ENCODE measurements around the gene NOD1.

The NOD1 gene

GRCh38 chr7:30472784-30473775 is 5.5 kb downstream of the NOD1 start:
- no peak for DNase-seq (ENCODE audit: low read depth)
- no peak overlapping the region for H3K4me3 ChIP-seq (ENCODE audit: low read length)
- TF ChIP-seq CTCF (conservative IDR thresholded peaks at IDR 0.05; ENCODE audit: low read depth, low read length) = no peak

GRCh38 chr7:30472081-30472783 is 6.4 kb downstream of the NOD1 start:
- TF ChIP-seq CTCF (conservative IDR thresholded peaks at IDR 0.05; ENCODE audit: low read depth, low read length) = no peak
- no peak overlapping the region for H3K4me3 ChIP-seq (ENCODE audit: low read length)
- no peak for DNase-seq (ENCODE audit: low read depth)

- DNase-seq (ENCODE audit: low read depth) = no peak
- no peak for TF ChIP-seq CTCF (conservative IDR thresholded peaks at IDR 0.05; ENCODE audit: low read depth, low read length)
- no peak overlapping the region for H3K4me3 ChIP-seq (ENCODE audit: low read length)
These were observed 7.4 kb downstream of the NOD1 start for GRCh38 chr7:30471205-30471604.

GRCh38 chr7:30470771-30471170 is 7.8 kb downstream of the NOD1 start:
- no peak for TF ChIP-seq CTCF (conservative IDR thresholded peaks at IDR 0.05; ENCODE audit: low read depth, low read length)
- H3K4me3 ChIP-seq (ENCODE audit: low read length) = no peak overlapping the region
- no peak for DNase-seq (ENCODE audit: low read depth)

- no peak overlapping the region for H3K4me3 ChIP-seq (ENCODE audit: low read length)
- no peak for TF ChIP-seq CTCF (conservative IDR thresholded peaks at IDR 0.05; ENCODE audit: low read depth, low read length)
- DNase-seq (ENCODE audit: low read depth) = no peak
These were observed 8.3 kb downstream of the NOD1 start for GRCh38 chr7:30470163-30470770.

GRCh38 chr7:30469303-30469702 is 9.3 kb downstream of the NOD1 start:
- peak; percentile 66 for TF ChIP-seq CTCF (conservative IDR thresholded peaks at IDR 0.05; ENCODE audit: low read depth, low read length)
- H3K4me3 ChIP-seq (ENCODE audit: low read length) = no peak overlapping the region
- peak; percentile 99 for DNase-seq (ENCODE audit: low read depth)

Data from retinal pigment epithelial cell (primary cell).